ENCODE data around the gene ZNF385C. TPM values are rescaled to one million over a fixed set of nuclear protein-coding genes. Genes with fewer than 3 reads are reported as not detected.

Gene ZNF385C
- total RNA-seq, 1 experiment from 2014 or later, result 3.7 TPM

DNA sequence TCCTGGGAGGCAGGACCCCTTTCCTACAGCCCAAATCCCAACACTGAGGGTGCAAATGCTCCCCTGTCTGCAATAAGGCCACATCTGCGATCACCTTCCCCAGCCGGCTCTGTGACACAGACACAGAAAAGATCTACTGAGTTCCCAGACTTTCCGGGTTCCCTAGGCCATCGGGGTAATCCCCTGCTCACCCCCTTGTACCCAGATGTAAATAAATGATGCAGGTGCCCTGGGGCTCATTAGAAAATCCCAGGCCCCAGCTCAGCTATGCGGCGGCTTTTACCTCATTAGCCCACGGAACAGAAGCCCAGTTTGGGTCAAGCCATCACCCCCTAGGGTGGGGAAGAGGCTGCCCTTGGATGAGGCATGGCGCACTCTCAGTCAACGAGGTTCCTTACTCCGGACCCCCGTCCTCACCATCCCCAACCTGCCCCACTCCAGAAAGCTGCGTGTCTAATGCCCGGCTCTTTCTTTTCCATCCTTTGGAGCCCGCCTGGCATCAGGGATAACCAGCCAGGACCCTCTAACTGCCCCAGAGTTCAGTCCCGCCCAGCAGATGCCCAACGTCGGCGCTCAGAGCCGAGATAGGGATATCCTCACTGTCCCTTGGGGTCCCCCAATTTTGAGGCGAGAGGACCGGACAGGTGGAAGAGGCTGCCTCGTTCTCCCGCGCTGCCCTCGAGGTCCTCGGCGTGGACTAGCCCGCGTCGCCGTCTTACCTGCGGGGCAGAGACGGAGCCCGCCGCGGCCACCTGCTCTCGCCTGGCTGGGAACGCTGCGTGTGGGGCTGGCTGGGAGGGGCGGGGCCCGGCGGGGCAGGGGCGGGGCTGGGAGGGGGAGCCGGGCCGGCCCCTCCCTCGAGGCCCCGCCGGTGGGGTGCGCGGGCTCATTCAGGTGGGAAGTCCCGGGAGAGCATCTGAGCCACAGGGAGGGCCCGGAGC lies at the start of gene ZNF385C (continued):
- no peak for TF ChIP-seq STAT6 (CRISPR knock-in tag; conservative IDR thresholded peaks at IDR 0.05; ENCODE audit: low read depth)
- no peak for TF ChIP-seq CREB1 (CRISPR knock-in tag; IDR thresholded peaks at IDR 0.05)
- TF ChIP-seq ZNF396 (CRISPR knock-in tag; IDR thresholded peaks at IDR 0.05; ENCODE audit: borderline replicate concordance), result no peak
- TF ChIP-seq FOXP1 (CRISPR knock-in tag; IDR thresholded peaks at IDR 0.05; ENCODE audit: borderline replicate concordance), result peak; percentile 88
- TF ChIP-seq, protein P1, sequence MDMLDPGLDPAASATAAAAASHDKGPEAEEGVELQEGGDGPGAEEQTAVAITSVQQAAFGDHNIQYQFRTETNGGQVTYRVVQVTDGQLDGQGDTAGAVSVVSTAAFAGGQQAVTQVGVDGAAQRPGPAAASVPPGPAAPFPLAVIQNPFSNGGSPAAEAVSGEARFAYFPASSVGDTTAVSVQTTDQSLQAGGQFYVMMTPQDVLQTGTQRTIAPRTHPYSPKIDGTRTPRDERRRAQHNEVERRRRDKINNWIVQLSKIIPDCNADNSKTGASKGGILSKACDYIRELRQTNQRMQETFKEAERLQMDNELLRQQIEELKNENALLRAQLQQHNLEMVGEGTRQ (CRISPR knock-in tag; IDR thresholded peaks at IDR 0.05), result no peak
- no peak for TF ChIP-seq ZNF317 (CRISPR knock-in tag; IDR thresholded peaks at IDR 0.05; ENCODE audit: borderline replicate concordance, low read depth)
- no peak for TF ChIP-seq FOXJ3 (CRISPR knock-in tag; IDR thresholded peaks at IDR 0.05; ENCODE audit: borderline replicate concordance)
- TF ChIP-seq NR1H2 (CRISPR knock-in tag; IDR thresholded peaks at IDR 0.05), result no peak
- TF ChIP-seq, protein P2, sequence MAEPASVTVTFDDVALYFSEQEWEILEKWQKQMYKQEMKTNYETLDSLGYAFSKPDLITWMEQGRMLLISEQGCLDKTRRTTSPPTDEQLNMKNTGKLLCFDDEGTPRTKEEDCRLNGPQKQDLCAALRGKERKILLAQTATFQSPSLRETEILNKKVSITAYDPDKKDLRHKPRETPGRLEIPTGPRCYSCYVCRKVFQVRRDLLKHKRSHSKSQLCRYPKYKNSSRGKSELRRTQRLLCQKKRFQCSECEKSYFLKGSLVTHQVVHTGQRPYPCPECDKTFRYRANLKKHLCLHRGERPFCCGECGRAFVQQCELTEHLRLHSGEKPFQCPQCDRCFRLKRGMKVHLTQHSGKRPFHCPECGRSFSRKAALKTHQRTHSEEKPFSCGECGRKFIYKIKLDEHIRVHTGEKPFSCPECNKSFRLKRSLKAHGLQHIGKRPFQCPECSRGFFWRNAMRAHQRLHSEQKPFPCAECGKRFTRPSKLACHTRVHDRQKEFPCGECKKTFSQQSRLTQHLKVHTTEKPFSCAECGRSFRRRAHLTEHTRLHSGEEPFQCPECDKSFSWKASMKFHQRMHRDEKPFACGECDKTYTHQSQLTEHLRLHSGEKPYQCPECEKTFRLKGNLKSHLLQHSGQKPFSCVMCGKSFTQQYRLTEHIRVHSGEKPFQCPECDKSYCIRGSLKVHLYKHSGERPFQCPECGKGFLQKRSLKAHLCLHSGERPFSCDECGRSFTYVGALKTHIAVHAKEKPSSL (CRISPR knock-in tag; conservative IDR thresholded peaks at IDR 0.05), result no peak
- no peak for TF ChIP-seq ZNF263 (CRISPR knock-in tag; IDR thresholded peaks at IDR 0.05; ENCODE audit: low read depth)
- no peak for TF ChIP-seq IRF2 (CRISPR knock-in tag; IDR thresholded peaks at IDR 0.05; ENCODE audit: borderline replicate concordance, low read depth)
- TF ChIP-seq JAZF1 (CRISPR knock-in tag; IDR thresholded peaks at IDR 0.05), result no peak
- TF ChIP-seq, protein P3, sequence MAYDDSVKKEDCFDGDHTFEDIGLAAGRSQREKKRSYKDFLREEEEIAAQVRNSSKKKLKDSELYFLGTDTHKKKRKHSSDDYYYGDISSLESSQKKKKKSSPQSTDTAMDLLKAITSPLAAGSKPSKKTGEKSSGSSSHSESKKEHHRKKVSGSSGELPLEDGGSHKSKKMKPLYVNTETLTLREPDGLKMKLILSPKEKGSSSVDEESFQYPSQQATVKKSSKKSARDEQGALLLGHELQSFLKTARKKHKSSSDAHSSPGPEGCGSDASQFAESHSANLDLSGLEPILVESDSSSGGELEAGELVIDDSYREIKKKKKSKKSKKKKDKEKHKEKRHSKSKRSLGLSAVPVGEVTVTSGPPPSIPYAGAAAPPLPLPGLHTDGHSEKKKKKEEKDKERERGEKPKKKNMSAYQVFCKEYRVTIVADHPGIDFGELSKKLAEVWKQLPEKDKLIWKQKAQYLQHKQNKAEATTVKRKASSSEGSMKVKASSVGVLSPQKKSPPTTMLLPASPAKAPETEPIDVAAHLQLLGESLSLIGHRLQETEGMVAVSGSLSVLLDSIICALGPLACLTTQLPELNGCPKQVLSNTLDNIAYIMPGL (CRISPR knock-in tag; IDR thresholded peaks at IDR 0.05), result no peak
- peak; percentile 66 for TF ChIP-seq FOXK1 (CRISPR knock-in tag; IDR thresholded peaks at IDR 0.05)
- TF ChIP-seq, protein P4, sequence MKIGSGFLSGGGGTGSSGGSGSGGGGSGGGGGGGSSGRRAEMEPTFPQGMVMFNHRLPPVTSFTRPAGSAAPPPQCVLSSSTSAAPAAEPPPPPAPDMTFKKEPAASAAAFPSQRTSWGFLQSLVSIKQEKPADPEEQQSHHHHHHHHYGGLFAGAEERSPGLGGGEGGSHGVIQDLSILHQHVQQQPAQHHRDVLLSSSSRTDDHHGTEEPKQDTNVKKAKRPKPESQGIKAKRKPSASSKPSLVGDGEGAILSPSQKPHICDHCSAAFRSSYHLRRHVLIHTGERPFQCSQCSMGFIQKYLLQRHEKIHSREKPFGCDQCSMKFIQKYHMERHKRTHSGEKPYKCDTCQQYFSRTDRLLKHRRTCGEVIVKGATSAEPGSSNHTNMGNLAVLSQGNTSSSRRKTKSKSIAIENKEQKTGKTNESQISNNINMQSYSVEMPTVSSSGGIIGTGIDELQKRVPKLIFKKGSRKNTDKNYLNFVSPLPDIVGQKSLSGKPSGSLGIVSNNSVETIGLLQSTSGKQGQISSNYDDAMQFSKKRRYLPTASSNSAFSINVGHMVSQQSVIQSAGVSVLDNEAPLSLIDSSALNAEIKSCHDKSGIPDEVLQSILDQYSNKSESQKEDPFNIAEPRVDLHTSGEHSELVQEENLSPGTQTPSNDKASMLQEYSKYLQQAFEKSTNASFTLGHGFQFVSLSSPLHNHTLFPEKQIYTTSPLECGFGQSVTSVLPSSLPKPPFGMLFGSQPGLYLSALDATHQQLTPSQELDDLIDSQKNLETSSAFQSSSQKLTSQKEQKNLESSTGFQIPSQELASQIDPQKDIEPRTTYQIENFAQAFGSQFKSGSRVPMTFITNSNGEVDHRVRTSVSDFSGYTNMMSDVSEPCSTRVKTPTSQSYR (CRISPR knock-in tag; IDR thresholded peaks at IDR 0.05), result no peak
- TF ChIP-seq E2F4 (CRISPR knock-in tag; IDR thresholded peaks at IDR 0.05; ENCODE audit: borderline replicate concordance, low read depth), result no peak
- TF ChIP-seq ESRRA (CRISPR knock-in tag; IDR thresholded peaks at IDR 0.05; ENCODE audit: borderline replicate concordance), result 0 out of 2 replicates have a peak, but pooled peaks have one; percentile 52
- no peak for TF ChIP-seq KAT7 (CRISPR knock-in tag; IDR thresholded peaks at IDR 0.05; ENCODE audit: borderline replicate concordance)
- no peak for TF ChIP-seq NR2C2 (CRISPR knock-in tag; IDR thresholded peaks at IDR 0.05)
- TF ChIP-seq, protein P5, sequence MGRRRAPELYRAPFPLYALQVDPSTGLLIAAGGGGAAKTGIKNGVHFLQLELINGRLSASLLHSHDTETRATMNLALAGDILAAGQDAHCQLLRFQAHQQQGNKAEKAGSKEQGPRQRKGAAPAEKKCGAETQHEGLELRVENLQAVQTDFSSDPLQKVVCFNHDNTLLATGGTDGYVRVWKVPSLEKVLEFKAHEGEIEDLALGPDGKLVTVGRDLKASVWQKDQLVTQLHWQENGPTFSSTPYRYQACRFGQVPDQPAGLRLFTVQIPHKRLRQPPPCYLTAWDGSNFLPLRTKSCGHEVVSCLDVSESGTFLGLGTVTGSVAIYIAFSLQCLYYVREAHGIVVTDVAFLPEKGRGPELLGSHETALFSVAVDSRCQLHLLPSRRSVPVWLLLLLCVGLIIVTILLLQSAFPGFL (CRISPR knock-in tag; IDR thresholded peaks at IDR 0.05; ENCODE audit: borderline replicate concordance), result no peak
- no peak for TF ChIP-seq ZNF423 (CRISPR knock-in tag; IDR thresholded peaks at IDR 0.05)
